Parathyroid adenoma (tissue), 2 donors: ENCODE data around the gene CHID1.

Experiments used
- H2AFZ ChIP-seq: fragments of 300-600 bp; sonication (generic); one replicate; pipeline ENCODE4 v1.7.0; 2017; ENCODE audit warnings: antibody characterized with exemption, mild to moderate bottlenecking
- H3K27ac ChIP-seq: fragments of 300-600 bp; sonication (generic); one replicate; pipeline ENCODE4 v1.7.0; 2017
- H3K27me3 ChIP-seq: fragments of 300-600 bp; sonication (generic); one replicate; pipeline ENCODE4 v1.7.0; 2017; ENCODE audit warnings: low read length; ENCODE audit not compliant: control insufficient read depth, insufficient read depth
- H3K36me3 ChIP-seq: fragments of 300-600 bp; sonication (generic); one replicate; pipeline ENCODE4 v1.7.0; 2017; ENCODE audit warnings: low read length; ENCODE audit not compliant: control insufficient read depth, insufficient read depth
- H3K4me1 ChIP-seq: fragments of 300-600 bp; sonication (generic); one replicate; pipeline ENCODE4 v1.7.0; 2017; ENCODE audit warnings: control low read depth
- H3K4me2 ChIP-seq: fragments of 300-600 bp; sonication (generic); one replicate; pipeline ENCODE4 v1.7.0; 2017; ENCODE audit warnings: low read length
- H3K4me3 ChIP-seq: fragments of 300-600 bp; sonication (generic); one replicate; pipeline ENCODE4 v1.7.0; 2017; ENCODE audit warnings: low read depth, low read length
- H3K79me2 ChIP-seq: fragments of 300-600 bp; sonication (generic); one replicate; pipeline ENCODE4 v1.7.0; 2017; ENCODE audit warnings: control low read depth
- H3K9ac ChIP-seq: fragments of 300-600 bp; sonication (generic); one replicate; pipeline ENCODE4 v1.7.0; 2017; ENCODE audit warnings: mild to moderate bottlenecking
- H3K9me3 ChIP-seq: fragments of 300-600 bp; sonication (generic); one replicate; pipeline ENCODE4 v1.7.0; 2017; ENCODE audit warnings: low read length; ENCODE audit not compliant: control insufficient read depth
- TF ChIP-seq, protein P1 (sequence below): fragments of 300-600 bp; sonication (generic); IDR thresholded peaks from one replicate; pipeline ENCODE4 v1.7.0; 2017; ENCODE audit warnings: antibody characterized with exemption, mild to moderate bottlenecking
- donor health status: primary hyperparathyroidism.

CHID1 gene

DNA sequence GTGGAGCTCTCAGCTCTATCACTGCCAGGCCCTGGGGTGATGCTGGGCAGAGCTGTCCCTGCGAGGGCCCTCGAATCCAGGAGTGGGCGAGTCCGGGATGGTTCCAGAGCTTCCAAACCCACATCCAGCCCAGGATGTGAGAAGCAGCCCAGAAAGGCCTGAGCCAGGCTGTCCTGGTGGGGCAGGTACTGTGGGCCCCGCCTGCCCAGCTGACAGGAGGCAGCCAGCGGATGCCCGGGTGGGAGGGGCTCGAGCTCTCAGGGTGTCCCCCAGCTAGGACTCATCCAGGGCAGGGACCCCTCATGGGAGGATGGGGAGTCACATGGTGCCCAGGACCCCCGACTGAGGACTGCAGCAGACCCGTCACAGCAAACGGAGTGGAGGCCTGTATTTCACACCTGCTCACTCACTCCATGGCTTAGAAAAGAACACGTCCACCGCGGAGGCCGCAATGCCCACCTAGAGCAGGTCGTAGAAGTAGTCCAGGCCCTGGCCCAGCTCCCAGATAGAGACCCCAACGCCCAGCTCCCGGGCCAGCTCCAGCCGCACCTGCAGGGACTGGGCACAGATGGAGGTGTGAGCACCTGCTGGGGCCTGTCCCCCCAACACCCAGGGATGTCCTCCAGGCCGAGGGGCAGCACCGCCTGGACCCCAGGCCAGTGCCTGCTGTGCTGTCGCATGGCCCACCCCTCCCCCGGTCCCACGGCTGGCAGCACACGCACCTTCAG lies 41.0 kb downstream of the CHID1 start:
- Histone ChIP-seq H3K4me2 (no peak overlapping the region), H3K79me2 (no peaks in the 10 kb centered on the region), H3K27ac (no peak overlapping the region), H3K9me3 (no peaks in the 10 kb centered on the region), H3K4me1 (no peaks in the 10 kb centered on the region), H3K36me3 (no peaks in the 10 kb centered on the region), H3K4me3 (no peak overlapping the region), H3K9ac (no peak overlapping the region), H2AFZ (no peak overlapping the region), H3K27me3 (no peaks in the 10 kb centered on the region)
- TF ChIP-seq, protein P1, sequence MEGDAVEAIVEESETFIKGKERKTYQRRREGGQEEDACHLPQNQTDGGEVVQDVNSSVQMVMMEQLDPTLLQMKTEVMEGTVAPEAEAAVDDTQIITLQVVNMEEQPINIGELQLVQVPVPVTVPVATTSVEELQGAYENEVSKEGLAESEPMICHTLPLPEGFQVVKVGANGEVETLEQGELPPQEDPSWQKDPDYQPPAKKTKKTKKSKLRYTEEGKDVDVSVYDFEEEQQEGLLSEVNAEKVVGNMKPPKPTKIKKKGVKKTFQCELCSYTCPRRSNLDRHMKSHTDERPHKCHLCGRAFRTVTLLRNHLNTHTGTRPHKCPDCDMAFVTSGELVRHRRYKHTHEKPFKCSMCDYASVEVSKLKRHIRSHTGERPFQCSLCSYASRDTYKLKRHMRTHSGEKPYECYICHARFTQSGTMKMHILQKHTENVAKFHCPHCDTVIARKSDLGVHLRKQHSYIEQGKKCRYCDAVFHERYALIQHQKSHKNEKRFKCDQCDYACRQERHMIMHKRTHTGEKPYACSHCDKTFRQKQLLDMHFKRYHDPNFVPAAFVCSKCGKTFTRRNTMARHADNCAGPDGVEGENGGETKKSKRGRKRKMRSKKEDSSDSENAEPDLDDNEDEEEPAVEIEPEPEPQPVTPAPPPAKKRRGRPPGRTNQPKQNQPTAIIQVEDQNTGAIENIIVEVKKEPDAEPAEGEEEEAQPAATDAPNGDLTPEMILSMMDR, result no peak

DNA sequence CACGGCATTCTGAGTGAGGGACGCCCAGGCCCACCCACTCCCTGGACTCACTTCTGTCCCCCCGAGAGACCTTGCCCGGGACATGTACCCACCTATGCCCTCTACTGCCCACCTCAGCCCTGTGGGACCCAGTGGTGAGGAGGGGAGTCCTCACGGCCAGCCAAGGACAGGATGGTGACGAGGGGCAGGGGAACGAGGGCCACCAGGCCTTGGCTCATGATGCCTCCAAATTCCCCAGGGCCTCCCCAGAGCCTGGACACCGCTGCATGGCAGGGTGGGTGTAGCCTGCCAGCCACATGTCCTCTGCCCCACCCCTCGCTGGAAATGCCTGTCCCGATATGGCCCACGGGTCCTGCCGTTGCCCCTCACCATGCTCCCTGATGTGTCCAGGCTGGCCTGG lies 41.8 kb downstream of the CHID1 start:
- no peaks in the 10 kb centered on the region for H3K36me3 ChIP-seq

DNA sequence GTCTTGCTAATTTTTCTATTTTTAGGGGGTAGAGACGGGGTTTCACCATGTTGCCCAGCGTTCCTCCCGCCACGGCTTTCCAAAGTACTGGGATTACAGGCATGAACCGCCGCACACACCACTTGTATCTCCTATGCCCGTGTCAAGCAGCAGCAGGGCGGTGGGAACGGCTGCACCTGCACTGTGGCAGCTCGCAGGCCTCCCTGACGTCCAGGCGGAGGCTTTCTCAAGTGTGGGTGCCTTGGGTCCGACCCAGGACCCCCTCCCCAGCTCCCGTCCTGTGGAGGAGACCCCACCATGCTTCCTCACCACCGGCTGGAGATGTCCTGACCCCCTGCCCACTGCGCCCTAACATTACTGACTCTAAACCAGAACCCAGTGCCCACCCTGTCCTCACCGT lies 42.2 kb downstream of the CHID1 start:
- H3K4me1 ChIP-seq, result no peaks in the 10 kb centered on the region
- TF ChIP-seq, protein P1, result no peak
- no peak overlapping the region for H3K27ac ChIP-seq
- H3K27me3 ChIP-seq, result no peaks in the 10 kb centered on the region
- H2AFZ ChIP-seq, result no peak overlapping the region
- no peak overlapping the region for H3K4me2 ChIP-seq
- H3K79me2 ChIP-seq, result no peaks in the 10 kb centered on the region
- no peak overlapping the region for H3K4me3 ChIP-seq
- H3K9me3 ChIP-seq, result no peaks in the 10 kb centered on the region
- no peak overlapping the region for H3K9ac ChIP-seq
- H3K36me3 ChIP-seq, result no peaks in the 10 kb centered on the region

More for the DNA sequence above, 41.8 kb downstream of the CHID1 start:
- no peak overlapping the region for H2AFZ ChIP-seq
- H3K9me3 ChIP-seq, result no peaks in the 10 kb centered on the region
- H3K9ac ChIP-seq, result no peak overlapping the region
- no peaks in the 10 kb centered on the region for H3K27me3 ChIP-seq
- H3K79me2 ChIP-seq, result no peaks in the 10 kb centered on the region
- TF ChIP-seq, protein P1, result no peak
- H3K4me1 ChIP-seq, result no peaks in the 10 kb centered on the region
- no peak overlapping the region for H3K4me3 ChIP-seq
- no peak overlapping the region for H3K27ac ChIP-seq
- H3K4me2 ChIP-seq, result no peak overlapping the region

DNA sequence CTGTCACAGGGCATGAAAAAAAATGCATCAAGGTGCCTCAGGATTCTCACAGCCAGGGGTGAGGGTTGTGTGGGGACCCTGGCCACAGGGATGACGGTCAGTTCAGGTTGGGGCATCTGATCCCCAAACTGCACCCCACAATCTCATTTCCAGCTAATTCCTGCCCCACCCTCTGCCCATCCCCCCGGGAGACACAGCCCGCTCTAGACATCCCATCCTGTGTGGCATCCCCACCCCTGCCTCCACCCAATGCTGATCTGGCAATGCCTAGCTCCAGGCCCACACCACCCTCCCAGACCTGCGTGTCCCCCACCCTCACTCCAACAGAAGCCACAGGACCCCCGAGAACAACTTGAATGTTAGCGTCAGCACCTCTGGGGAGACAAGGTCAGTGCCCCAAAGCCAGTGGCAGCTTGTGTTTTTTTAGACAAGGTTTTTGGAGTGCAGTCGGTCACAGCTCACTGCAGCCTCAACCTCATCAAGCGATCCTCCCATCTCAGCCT lies 42.7 kb downstream of the CHID1 start:
- Histone ChIP-seq H3K79me2 (no peaks in the 10 kb centered on the region), H2AFZ (no peak overlapping the region), H3K4me1 (no peaks in the 10 kb centered on the region), H3K9me3 (no peaks in the 10 kb centered on the region), H3K4me3 (no peak overlapping the region), H3K4me2 (no peak overlapping the region), H3K36me3 (no peaks in the 10 kb centered on the region), H3K27me3 (no peaks in the 10 kb centered on the region), H3K9ac (no peak overlapping the region), H3K27ac (no peak overlapping the region)
- TF ChIP-seq, protein P1, result no peak

DNA sequence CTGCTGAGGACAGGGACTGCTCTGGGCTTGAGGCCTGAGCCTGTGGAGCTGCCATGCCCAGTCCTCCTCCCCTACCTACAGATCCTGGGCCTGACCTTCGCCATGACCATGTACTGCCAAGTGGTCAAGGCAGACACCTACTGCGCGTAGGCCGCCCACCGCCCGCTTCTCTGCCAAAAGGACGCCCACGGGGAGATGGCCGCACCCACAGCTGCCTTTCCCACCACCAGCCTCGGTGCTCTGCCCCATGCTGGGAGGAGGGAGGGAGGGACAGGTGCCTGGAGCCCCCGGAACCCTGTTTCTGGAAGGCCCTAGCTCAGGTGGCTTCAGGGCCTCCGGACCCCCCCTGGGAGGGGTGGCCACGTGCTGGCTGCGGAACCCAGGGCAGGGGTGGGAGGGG lies 44.1 kb downstream of the CHID1 start:
- H2AFZ ChIP-seq, result no peak overlapping the region
- H3K79me2 ChIP-seq, result no peaks in the 10 kb centered on the region
- H3K4me1 ChIP-seq, result no peaks in the 10 kb centered on the region
- no peak overlapping the region for H3K9ac ChIP-seq
- H3K27ac ChIP-seq, result no peak overlapping the region
- H3K9me3 ChIP-seq, result no peaks in the 10 kb centered on the region
- no peaks in the 10 kb centered on the region for H3K27me3 ChIP-seq
- no peak overlapping the region for H3K4me2 ChIP-seq
- TF ChIP-seq, protein P1, result no peak
- no peak overlapping the region for H3K4me3 ChIP-seq
- no peaks in the 10 kb centered on the region for H3K36me3 ChIP-seq
